NCI-H226 (cell line): Measurements from ENCODE around the gene NTM.

Source experiments
- DNase-seq: peaks from one replicate; pipeline ENCODE4 v3.0.0-alpha.2; 2015

Gene NTM

GRCh38 chr11:132106096-132106982 lies 735.9 kb downstream of the NTM start:
- no peak for DNase-seq

GRCh38 chr11:132111316-132111715 lies 740.9 kb downstream of the NTM start:
- no peak for DNase-seq

- DNase-seq, result no peak
Observed at GRCh38 chr11:132111838-132112237, 741.4 kb downstream of the NTM start.

- no peak for DNase-seq
Observed at GRCh38 chr11:132112846-132113245, 742.4 kb downstream of the NTM start.

GRCh38 chr11:132114185-132114584 lies 743.8 kb downstream of the NTM start:
- DNase-seq, result no peak

GRCh38 chr11:132114743-132115142 lies 744.3 kb downstream of the NTM start:
- no peak for DNase-seq

GRCh38 chr11:132115454-132115853 lies 745.0 kb downstream of the NTM start:
- DNase-seq, result no peak

- DNase-seq, result no peak
Observed at GRCh38 chr11:132116516-132116915, 746.1 kb downstream of the NTM start.

GRCh38 chr11:132118661-132119060 lies 748.2 kb downstream of the NTM start:
- no peak for DNase-seq

GRCh38 chr11:132119573-132119972 lies 749.2 kb downstream of the NTM start:
- no peak for DNase-seq

- no peak for DNase-seq
Observed at GRCh38 chr11:132122735-132123134, 752.3 kb downstream of the NTM start.

- no peak for DNase-seq
Observed at GRCh38 chr11:132123449-132123848, 753.0 kb downstream of the NTM start.

- DNase-seq, result no peak
Observed at GRCh38 chr11:132123854-132124835, 753.7 kb downstream of the NTM start.

GRCh38 chr11:132125988-132126871 lies 755.8 kb downstream of the NTM start:
- no peak for DNase-seq

- no peak for DNase-seq
Observed at GRCh38 chr11:132126973-132127899, 756.8 kb downstream of the NTM start.

GRCh38 chr11:132127900-132128288 lies 757.5 kb downstream of the NTM start:
- DNase-seq, result no peak

- no peak for DNase-seq
Observed at GRCh38 chr11:132131047-132131446, 760.6 kb downstream of the NTM start.

- DNase-seq, result no peak
Observed at GRCh38 chr11:132131961-132132360, 761.5 kb downstream of the NTM start.

- no peak for DNase-seq
Observed at GRCh38 chr11:132134322-132134721, 763.9 kb downstream of the NTM start.

GRCh38 chr11:132137289-132137980 lies 767.0 kb downstream of the NTM start:
- DNase-seq, result no peak

- no peak for DNase-seq
Observed at GRCh38 chr11:132137981-132138313, 767.5 kb downstream of the NTM start.
